ENCODE measurements around the gene TMEM223. TPM values are rescaled to one million over a fixed set of nuclear protein-coding genes. Genes with fewer than 3 reads are reported as not detected.

Gene TMEM223
- total RNA-seq, 2 donors from 2014 or later, result 8.9 to 10.0 TPM

GRCh38 chr11:62805076-62805892 lies 13.5 kb upstream of the TMEM223 start, which contains the start of gene NXF1:
NXF1 (minus strand) TSS chr11:62805440; CDS start chr11:62805356, 84 bp downstream.
- intact Hi-C loops (cut with DNase I), result no loop called here
- DNase-seq (ENCODE audit: low spot score), result peak; percentile 99

- intact Hi-C loops (cut with DNase I), result no loop called here
These were observed 12.7 kb upstream of the TMEM223 start for GRCh38 chr11:62804310-62805075.

GRCh38 chr11:62801071-62801470 lies 9.3 kb upstream of the TMEM223 start:
- intact Hi-C loops (cut with DNase I), result no loop called here
- DNase-seq (ENCODE audit: low spot score), result no peak

More at GRCh38 chr11:62804310-62805075, 12.7 kb upstream of the TMEM223 start:
- no peak for DNase-seq (ENCODE audit: low spot score)

- intact Hi-C loops (cut with DNase I), result loop anchor here in 1 of 2 donors (5.0 kb wide), 1 partner anchor 837 kb away; no protein-coding TSS in a partner anchor
- DNase-seq (ENCODE audit: low spot score), result peak; percentile 74
These were observed 7.7 kb upstream of the TMEM223 start for GRCh38 chr11:62799486-62799885.

GRCh38 chr11:62796281-62796680 lies 4.5 kb upstream of the TMEM223 start:
- intact Hi-C loops (cut with DNase I), result loop anchor here in 1 of 2 donors (5.0 kb wide), 1 partner anchor 834 kb away; no protein-coding TSS in a partner anchor
- DNase-seq (ENCODE audit: low spot score), result peak; percentile 17

- DNase-seq (ENCODE audit: low spot score), result peak; percentile 31
- intact Hi-C loops (cut with DNase I), result no loop called here
These were observed 2.5 kb upstream of the TMEM223 start for GRCh38 chr11:62794201-62794775.

GRCh38 chr11:62792202-62792575 lies 383 bp upstream of the TMEM223 start:
- DNase-seq (ENCODE audit: low spot score), result peak; percentile 72
- intact Hi-C loops (cut with DNase I), result no loop called here

GRCh38 chr11:62789576-62789975 lies 2.2 kb downstream of the TMEM223 start:
- intact Hi-C loops (cut with DNase I), result loop anchor here (5.0 to 10.0 kb wide), 3 partner anchors 45 to 75 kb away; partner anchors contain the start of genes STX5 (in 1 of the 2), TEX54 (in 1 of the 2) and WDR74 (in 1 of the 2)
- DNase-seq (ENCODE audit: low spot score), result no peak

- DNase-seq (ENCODE audit: low spot score), result peak; percentile 59
- intact Hi-C loops (cut with DNase I), result loop anchor here (5.0 to 10.0 kb wide), 3 partner anchors 46 to 76 kb away; partner anchors contain the start of genes STX5 (in 1 of the 2), TEX54 (in 1 of the 2) and WDR74 (in 1 of the 2)
These were observed 2.8 kb downstream of the TMEM223 start for GRCh38 chr11:62788991-62789390.

- intact Hi-C loops (cut with DNase I), result loop anchor here (5.0 to 10.0 kb wide), 3 partner anchors 48 to 78 kb away; partner anchors contain the start of genes STX5 (in 1 of the 2), TEX54 (in 1 of the 2) and WDR74 (in 1 of the 2)
- peak; percentile 99 for DNase-seq (ENCODE audit: low spot score)
These were observed 4.6 kb downstream of the TMEM223 start, which contains the start of gene TMEM179B for GRCh38 chr11:62787005-62787759. TMEM179B (plus strand) TSS chr11:62787402; CDS start chr11:62787432, 30 bp downstream.

GRCh38 chr11:62786318-62787004 lies 5.3 kb downstream of the TMEM223 start:
- intact Hi-C loops (cut with DNase I), result loop anchor here (5.0 to 10.0 kb wide), 3 partner anchors 48 to 78 kb away; partner anchors contain the start of genes STX5 (in 1 of the 2), TEX54 (in 1 of the 2) and WDR74 (in 1 of the 2)

GRCh38 chr11:62782753-62783152 lies 9.1 kb downstream of the TMEM223 start:
- intact Hi-C loops (cut with DNase I), result loop anchor here (10.0 kb wide), 2 partner anchors 52 to 82 kb away; partner anchors contain the start of genes STX5 (in 1 of the 2), TEX54 (in 1 of the 2) and WDR74 (in 1 of the 2)
- no peak for DNase-seq (ENCODE audit: low spot score)

More at GRCh38 chr11:62786318-62787004, 5.3 kb downstream of the TMEM223 start:
- peak; percentile 97 for DNase-seq (ENCODE audit: low spot score)

GRCh38 chr11:62778441-62778840 lies 13.4 kb downstream of the TMEM223 start:
- intact Hi-C loops (cut with DNase I), result no loop called here
- DNase-seq (ENCODE audit: low spot score), result no peak

- DNase-seq (ENCODE audit: low spot score), result no peak
- intact Hi-C loops (cut with DNase I), result no loop called here
These were observed 14.4 kb downstream of the TMEM223 start for GRCh38 chr11:62777389-62777788.

- no peak for DNase-seq (ENCODE audit: low spot score)
- intact Hi-C loops (cut with DNase I), result no loop called here
These were observed 16.2 kb downstream of the TMEM223 start for GRCh38 chr11:62775646-62776045.

GRCh38 chr11:62774407-62774806 lies 17.4 kb downstream of the TMEM223 start:
- no peak for DNase-seq (ENCODE audit: low spot score)
- intact Hi-C loops (cut with DNase I), result no loop called here

GRCh38 chr11:62771144-62772021 lies 20.4 kb downstream of the TMEM223 start, which contains the start of gene TAF6L:
TAF6L (plus strand) TSS chr11:62771396; CDS start chr11:62775784, 4,388 bp downstream.
- intact Hi-C loops (cut with DNase I), result no loop called here
- DNase-seq (ENCODE audit: low spot score), result peak; percentile 99

Measured in posterior vena cava (tissue), 2 donors.